Measurements from ENCODE around the gene ASB15.

Gene ASB15

GRCh38 chr7:123573896-123574467 lies 27.6 kb upstream of the ASB15 start:
- TF ChIP-seq GATA3 (IDR thresholded peaks at IDR 0.05; ENCODE audit: low read depth, low read length) (no peak), GATA2 (IDR thresholded peaks at IDR 0.05; ENCODE audit: low read depth, low read length) (no peak)

GRCh38 chr7:123579416-123579815 lies 22.2 kb upstream of the ASB15 start:
- no peak for TF ChIP-seq GATA3 (IDR thresholded peaks at IDR 0.05; ENCODE audit: low read depth, low read length)
- no peak for TF ChIP-seq GATA2 (IDR thresholded peaks at IDR 0.05; ENCODE audit: low read depth, low read length)

- no peak for TF ChIP-seq GATA3 (IDR thresholded peaks at IDR 0.05; ENCODE audit: low read depth, low read length)
- no peak for TF ChIP-seq GATA2 (IDR thresholded peaks at IDR 0.05; ENCODE audit: low read depth, low read length)
Measured at GRCh38 chr7:123580406-123581161, 21.0 kb upstream of the ASB15 start.

- TF ChIP-seq GATA3 (IDR thresholded peaks at IDR 0.05; ENCODE audit: low read depth, low read length) (no peak), GATA2 (IDR thresholded peaks at IDR 0.05; ENCODE audit: low read depth, low read length) (no peak)
Measured at GRCh38 chr7:123581162-123581459, 20.5 kb upstream of the ASB15 start.

GRCh38 chr7:123583821-123584220 lies 17.8 kb upstream of the ASB15 start:
- TF ChIP-seq GATA3 (IDR thresholded peaks at IDR 0.05; ENCODE audit: low read depth, low read length): no peak
- TF ChIP-seq GATA2 (IDR thresholded peaks at IDR 0.05; ENCODE audit: low read depth, low read length): no peak

- no peak for TF ChIP-seq GATA3 (IDR thresholded peaks at IDR 0.05; ENCODE audit: low read depth, low read length)
- no peak for TF ChIP-seq GATA2 (IDR thresholded peaks at IDR 0.05; ENCODE audit: low read depth, low read length)
Measured at GRCh38 chr7:123588376-123588775, 13.2 kb upstream of the ASB15 start.

- TF ChIP-seq GATA3 (IDR thresholded peaks at IDR 0.05; ENCODE audit: low read depth, low read length) (no peak), GATA2 (IDR thresholded peaks at IDR 0.05; ENCODE audit: low read depth, low read length) (no peak)
Measured at GRCh38 chr7:123594813-123595241, 6.8 kb upstream of the ASB15 start.

- TF ChIP-seq GATA3 (IDR thresholded peaks at IDR 0.05; ENCODE audit: low read depth, low read length): no peak
- TF ChIP-seq GATA2 (IDR thresholded peaks at IDR 0.05; ENCODE audit: low read depth, low read length): no peak
Measured at GRCh38 chr7:123598657-123599056, 3.0 kb upstream of the ASB15 start.

- TF ChIP-seq GATA3 (IDR thresholded peaks at IDR 0.05; ENCODE audit: low read depth, low read length): no peak
- no peak for TF ChIP-seq GATA2 (IDR thresholded peaks at IDR 0.05; ENCODE audit: low read depth, low read length)
Measured at GRCh38 chr7:123599766-123600165, 1.9 kb upstream of the ASB15 start.

GRCh38 chr7:123600876-123601275 lies 745 bp upstream of the ASB15 start:
- TF ChIP-seq GATA3 (IDR thresholded peaks at IDR 0.05; ENCODE audit: low read depth, low read length) (no peak), GATA2 (IDR thresholded peaks at IDR 0.05; ENCODE audit: low read depth, low read length) (no peak)

- TF ChIP-seq GATA3 (IDR thresholded peaks at IDR 0.05; ENCODE audit: low read depth, low read length): no peak
- TF ChIP-seq GATA2 (IDR thresholded peaks at IDR 0.05; ENCODE audit: low read depth, low read length): no peak
Measured at GRCh38 chr7:123602648-123603047, 1.0 kb downstream of the ASB15 start.

GRCh38 chr7:123604739-123605138 lies 3.1 kb downstream of the ASB15 start:
- no peak for TF ChIP-seq GATA2 (IDR thresholded peaks at IDR 0.05; ENCODE audit: low read depth, low read length)
- no peak for TF ChIP-seq GATA3 (IDR thresholded peaks at IDR 0.05; ENCODE audit: low read depth, low read length)

- TF ChIP-seq GATA3 (IDR thresholded peaks at IDR 0.05; ENCODE audit: low read depth, low read length): no peak
- TF ChIP-seq GATA2 (IDR thresholded peaks at IDR 0.05; ENCODE audit: low read depth, low read length): no peak
Measured at GRCh38 chr7:123607423-123607975, 5.9 kb downstream of the ASB15 start.

GRCh38 chr7:123608991-123609882 lies 7.6 kb downstream of the ASB15 start:
- TF ChIP-seq GATA3 (IDR thresholded peaks at IDR 0.05; ENCODE audit: low read depth, low read length) (no peak), GATA2 (IDR thresholded peaks at IDR 0.05; ENCODE audit: low read depth, low read length) (no peak)

Measured in SH-SY5Y (cell line).